ENCODE results near the gene VN1R5.

Gene VN1R5

DNA sequence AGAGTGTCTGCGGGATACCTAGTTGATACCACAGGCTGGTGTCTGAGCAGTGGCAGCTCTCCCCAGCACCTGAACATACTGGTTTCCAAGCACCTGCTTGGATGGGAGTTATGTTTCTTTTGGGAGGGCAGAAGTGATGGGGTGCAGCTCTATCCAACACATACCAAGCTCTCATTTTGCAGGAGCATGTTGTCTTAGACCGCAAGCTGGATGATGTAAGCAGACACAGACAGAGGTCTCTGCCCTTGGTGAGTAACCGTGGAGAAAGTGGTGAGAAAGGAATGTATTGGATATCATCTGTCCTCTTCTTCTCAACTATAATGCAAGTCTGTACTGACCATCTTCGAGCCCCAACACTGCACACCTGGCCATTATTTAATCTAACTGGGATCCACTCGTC is 38.4 kb downstream of the VN1R5 start:
- H3K9me3 ChIP-seq (replicated peaks; ENCODE audit: low read length), result no peaks in the 10 kb centered on the region
- no peak overlapping the region for H3K4me2 ChIP-seq (ENCODE audit: low read length)
- H3K36me3 ChIP-seq (ENCODE audit: insufficient read depth, low read length), result no peaks in the 10 kb centered on the region
- no peak overlapping the region for H3K9ac ChIP-seq (ENCODE audit: low read depth, low read length)
- H3K4me1 ChIP-seq (ENCODE audit: control insufficient read depth, insufficient read depth, low read length), result peaks cover 9% of the 10 kb centered on the region
- H3K27me3 ChIP-seq (ENCODE audit: control insufficient read depth, insufficient read depth, low read length), result no peaks in the 10 kb centered on the region
- H3K4me3 ChIP-seq (ENCODE audit: low read length), result no peak overlapping the region

DNA sequence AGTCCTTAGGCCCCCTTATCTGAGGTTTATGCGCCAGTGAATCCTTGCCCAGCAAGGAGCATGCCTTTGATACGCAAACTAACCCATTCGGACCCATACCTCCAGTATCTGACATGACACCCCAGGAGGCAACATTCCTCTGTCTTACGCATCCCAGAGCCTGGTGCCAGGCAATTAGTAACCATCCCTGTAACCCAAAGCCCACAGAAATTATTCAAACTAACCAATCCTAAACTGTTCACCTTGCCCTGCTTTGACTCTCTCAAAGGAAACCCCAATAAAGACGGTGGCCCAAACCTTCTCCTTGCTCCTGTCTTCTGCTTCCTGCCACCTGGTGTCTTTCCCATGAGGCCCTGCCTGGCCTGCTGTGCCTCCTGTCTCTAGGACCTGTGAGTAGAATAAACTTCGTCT is 39.4 kb downstream of the VN1R5 start:
- no peak overlapping the region for H3K9ac ChIP-seq (ENCODE audit: low read depth, low read length)
- no peak overlapping the region for H3K4me2 ChIP-seq (ENCODE audit: low read length)
- H3K9me3 ChIP-seq (replicated peaks; ENCODE audit: low read length), result no peaks in the 10 kb centered on the region
- no peak overlapping the region for H3K4me3 ChIP-seq (ENCODE audit: low read length)
- peaks cover 9% of the 10 kb centered on the region for H3K4me1 ChIP-seq (ENCODE audit: control insufficient read depth, insufficient read depth, low read length)
- no peaks in the 10 kb centered on the region for H3K27me3 ChIP-seq (ENCODE audit: control insufficient read depth, insufficient read depth, low read length)
- H3K36me3 ChIP-seq (ENCODE audit: insufficient read depth, low read length), result peaks cover 5% of the 10 kb centered on the region

DNA sequence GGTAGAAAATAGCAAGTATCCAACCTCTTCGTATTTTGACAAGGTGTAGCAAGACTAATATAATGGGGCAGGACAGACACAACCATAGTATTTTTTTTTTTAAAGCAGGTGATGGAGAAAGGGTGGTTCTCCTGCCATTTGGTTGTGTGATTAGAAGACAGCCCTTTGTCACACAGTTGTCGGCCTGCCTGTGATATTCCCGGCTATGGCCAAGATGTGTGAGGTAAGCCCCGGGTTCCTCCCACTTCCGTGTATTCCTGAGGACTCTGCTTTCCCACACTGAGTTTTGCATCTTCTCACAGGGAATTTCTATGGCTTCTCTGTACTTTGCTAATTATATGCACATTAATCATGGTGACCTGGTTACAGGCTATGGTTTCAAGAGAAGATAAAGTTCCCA is 39.9 kb downstream of the VN1R5 start:
- H3K4me3 ChIP-seq (ENCODE audit: low read length), result no peak overlapping the region
- H3K9ac ChIP-seq (ENCODE audit: low read depth, low read length), result no peak overlapping the region
- no peaks in the 10 kb centered on the region for H3K9me3 ChIP-seq (replicated peaks; ENCODE audit: low read length)
- peaks cover 9% of the 10 kb centered on the region for H3K4me1 ChIP-seq (ENCODE audit: control insufficient read depth, insufficient read depth, low read length)
- H3K36me3 ChIP-seq (ENCODE audit: insufficient read depth, low read length), result peaks cover 10% of the 10 kb centered on the region
- H3K4me2 ChIP-seq (ENCODE audit: low read length), result no peak overlapping the region
- no peaks in the 10 kb centered on the region for H3K27me3 ChIP-seq (ENCODE audit: control insufficient read depth, insufficient read depth, low read length)

DNA sequence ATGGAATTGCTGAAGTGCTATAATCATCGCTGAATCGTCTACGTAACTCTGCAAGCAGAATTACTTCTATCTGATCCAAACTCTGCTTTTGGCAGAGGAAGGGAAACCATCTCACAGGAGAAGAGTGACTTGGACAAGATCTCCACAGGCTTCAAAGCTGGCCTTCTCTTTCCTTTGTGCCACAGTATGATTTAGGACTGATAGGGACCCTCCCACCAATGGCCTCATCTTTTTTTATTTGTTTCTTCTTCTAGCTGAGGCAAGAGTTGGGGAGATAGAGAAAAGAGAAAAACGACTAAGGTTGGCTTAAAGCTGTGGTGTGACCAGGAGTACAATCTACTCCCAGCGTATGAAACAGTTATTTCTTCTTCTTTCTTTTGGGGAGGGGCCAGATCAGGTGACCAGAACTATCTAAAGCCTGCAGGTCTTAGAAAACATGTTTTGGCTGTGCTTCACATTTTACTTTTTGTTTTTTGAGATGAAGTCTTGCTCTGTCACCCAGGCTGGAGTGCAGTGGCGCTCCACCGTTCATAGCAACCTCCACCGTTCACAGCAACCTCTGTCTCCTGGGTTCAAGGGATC is 40.8 kb downstream of the VN1R5 start:
- H3K4me1 ChIP-seq (ENCODE audit: control insufficient read depth, insufficient read depth, low read length), result peaks cover 9% of the 10 kb centered on the region
- H3K4me2 ChIP-seq (ENCODE audit: low read length), result no peak overlapping the region
- H3K36me3 ChIP-seq (ENCODE audit: insufficient read depth, low read length), result peaks cover 14% of the 10 kb centered on the region
- H3K27me3 ChIP-seq (ENCODE audit: control insufficient read depth, insufficient read depth, low read length), result no peaks in the 10 kb centered on the region
- H3K9me3 ChIP-seq (replicated peaks; ENCODE audit: low read length), result no peaks in the 10 kb centered on the region
- no peak overlapping the region for H3K9ac ChIP-seq (ENCODE audit: low read depth, low read length)
- no peak overlapping the region for H3K4me3 ChIP-seq (ENCODE audit: low read length)

DNA sequence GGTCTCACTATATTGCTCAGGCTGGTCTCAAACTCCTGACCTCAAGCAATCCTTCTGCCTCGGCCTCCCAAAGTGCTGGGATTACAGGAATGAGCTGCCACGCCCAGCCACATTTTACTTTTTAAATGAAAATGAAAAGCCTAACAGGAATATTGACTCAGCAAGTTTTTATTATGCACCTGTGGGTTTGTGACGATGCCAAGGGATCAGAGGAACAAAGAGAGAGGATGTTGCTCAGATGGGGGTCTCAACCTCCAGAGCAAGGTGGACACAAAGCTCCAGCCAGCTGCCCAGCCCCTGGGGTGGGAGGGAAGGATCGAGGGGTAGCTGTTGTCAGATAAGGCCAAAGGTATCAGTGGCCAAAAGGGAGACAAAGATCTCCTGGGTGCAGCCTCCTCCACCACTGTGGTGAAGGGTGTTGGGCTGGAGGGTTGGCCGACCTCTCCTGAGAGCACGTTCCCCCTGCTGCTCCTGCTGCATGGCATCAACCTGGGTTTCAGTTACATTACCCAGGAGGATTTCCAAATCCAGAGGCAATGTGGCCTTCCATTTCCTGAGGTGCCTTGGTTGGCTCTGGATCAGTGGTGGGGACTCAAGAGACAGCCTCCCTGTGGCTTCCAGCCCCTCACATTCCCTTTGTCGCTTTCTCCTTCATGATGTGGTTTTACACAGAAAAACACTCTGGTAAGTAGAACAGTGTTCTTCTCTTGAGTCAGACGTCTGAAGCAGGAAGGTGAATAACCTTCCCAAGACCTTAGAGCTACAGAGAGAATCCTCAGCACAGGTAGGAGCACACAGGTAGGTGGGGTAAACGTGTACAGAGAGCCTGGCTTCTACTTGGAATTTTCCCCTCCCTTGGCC is 41.6 kb downstream of the VN1R5 start:
- H3K4me1 ChIP-seq (ENCODE audit: control insufficient read depth, insufficient read depth, low read length), result peaks cover 9% of the 10 kb centered on the region
- H3K9ac ChIP-seq (ENCODE audit: low read depth, low read length), result no peak overlapping the region

DNA sequence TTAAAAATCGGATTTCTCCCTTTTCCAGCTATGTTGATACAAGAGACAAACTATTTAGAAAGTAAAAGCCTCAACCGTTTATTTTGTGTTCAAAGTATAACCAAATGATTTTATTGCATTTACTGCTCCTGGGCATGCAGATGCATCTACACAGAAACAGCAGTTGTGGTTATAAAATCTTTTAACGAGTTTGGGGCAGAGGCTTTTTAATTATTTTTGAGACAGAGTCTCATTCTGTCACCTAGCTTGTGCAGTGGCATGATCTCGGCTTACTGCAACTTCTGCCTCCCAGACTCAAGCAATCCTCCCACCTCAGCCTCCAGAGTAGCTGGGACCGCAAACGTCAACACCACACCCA is 42.2 kb downstream of the VN1R5 start:
- Histone ChIP-seq H3K36me3 (ENCODE audit: insufficient read depth, low read length) (peaks cover 28% of the 10 kb centered on the region), H3K4me2 (ENCODE audit: low read length) (no peak overlapping the region), H3K4me3 (ENCODE audit: low read length) (no peak overlapping the region), H3K27me3 (ENCODE audit: control insufficient read depth, insufficient read depth, low read length) (no peaks in the 10 kb centered on the region), H3K9me3 (replicated peaks; ENCODE audit: low read length) (no peaks in the 10 kb centered on the region), H3K4me1 (ENCODE audit: control insufficient read depth, insufficient read depth, low read length) (peaks cover 9% of the 10 kb centered on the region), H3K9ac (ENCODE audit: low read depth, low read length) (no peak overlapping the region)

More for the DNA sequence above, 41.6 kb downstream of the VN1R5 start:
- no peak overlapping the region for H3K4me2 ChIP-seq (ENCODE audit: low read length)
- H3K9me3 ChIP-seq (replicated peaks; ENCODE audit: low read length), result no peaks in the 10 kb centered on the region
- no peaks in the 10 kb centered on the region for H3K27me3 ChIP-seq (ENCODE audit: control insufficient read depth, insufficient read depth, low read length)
- H3K36me3 ChIP-seq (ENCODE audit: insufficient read depth, low read length), result peaks cover 22% of the 10 kb centered on the region
- no peak overlapping the region for H3K4me3 ChIP-seq (ENCODE audit: low read length)

DNA sequence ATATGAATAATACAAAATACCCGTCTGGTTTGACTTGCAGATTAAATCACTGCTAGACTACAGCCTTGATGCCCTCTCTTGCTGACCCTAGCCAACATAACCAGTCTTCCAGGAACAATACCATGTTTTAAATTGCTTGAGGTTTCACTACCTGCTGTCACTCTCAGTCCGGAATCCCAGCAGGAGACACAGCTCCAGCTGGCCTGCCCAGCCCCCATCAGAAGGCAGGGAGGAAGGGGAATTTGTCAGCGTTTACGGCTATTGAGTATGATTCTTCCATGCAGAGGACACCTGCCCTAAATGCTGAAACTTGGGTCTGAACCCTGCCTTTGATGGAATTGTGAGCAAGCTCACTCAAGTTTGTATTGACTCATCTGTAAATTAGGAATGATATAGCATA is 42.8 kb downstream of the VN1R5 start:
- Histone ChIP-seq H3K9ac (ENCODE audit: low read depth, low read length) (no peak overlapping the region), H3K27me3 (ENCODE audit: control insufficient read depth, insufficient read depth, low read length) (no peaks in the 10 kb centered on the region), H3K4me1 (ENCODE audit: control insufficient read depth, insufficient read depth, low read length) (peaks cover 9% of the 10 kb centered on the region), H3K36me3 (ENCODE audit: insufficient read depth, low read length) (peaks cover 31% of the 10 kb centered on the region), H3K4me3 (ENCODE audit: low read length) (no peak overlapping the region), H3K9me3 (replicated peaks; ENCODE audit: low read length) (no peaks in the 10 kb centered on the region), H3K4me2 (ENCODE audit: low read length) (no peak overlapping the region)

DNA sequence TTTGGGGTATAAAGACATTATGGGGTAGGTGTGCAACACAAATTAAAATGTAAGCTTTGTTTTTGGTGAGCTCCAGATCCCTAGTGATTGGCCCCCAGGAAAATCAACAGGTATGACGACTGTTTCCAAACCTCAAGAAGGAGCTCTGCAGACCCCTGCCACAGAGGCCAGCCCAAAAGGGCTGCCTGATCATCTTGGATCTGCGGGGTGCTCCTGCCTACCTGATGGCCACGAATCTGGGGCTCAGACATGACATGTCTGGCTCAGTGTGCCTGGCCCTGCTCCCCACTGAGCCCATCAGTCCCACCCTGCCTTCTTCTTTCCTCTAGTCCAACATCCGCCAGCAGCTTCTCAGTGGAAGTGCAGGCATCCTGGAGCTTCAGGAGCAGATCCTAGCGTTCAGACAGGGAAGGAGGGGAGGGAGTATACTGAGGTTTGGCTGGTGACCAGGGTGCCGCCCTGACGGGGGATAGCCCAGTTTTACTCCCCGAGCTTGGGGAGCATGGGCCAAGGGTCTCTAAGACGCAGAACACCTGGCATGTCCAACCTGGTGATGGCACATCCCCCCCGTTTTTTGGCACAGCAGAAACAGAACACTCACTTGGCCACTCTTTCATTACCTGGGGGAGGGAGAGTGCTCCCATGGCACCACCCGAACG is 44.0 kb downstream of the VN1R5 start:
- H3K4me3 ChIP-seq (ENCODE audit: low read length), result no peak overlapping the region
- no peaks in the 10 kb centered on the region for H3K27me3 ChIP-seq (ENCODE audit: control insufficient read depth, insufficient read depth, low read length)
- no peaks in the 10 kb centered on the region for H3K4me1 ChIP-seq (ENCODE audit: control insufficient read depth, insufficient read depth, low read length)
- no peak overlapping the region for H3K9ac ChIP-seq (ENCODE audit: low read depth, low read length)
- H3K36me3 ChIP-seq (ENCODE audit: insufficient read depth, low read length), result peaks cover 35% of the 10 kb centered on the region
- no peak overlapping the region for H3K4me2 ChIP-seq (ENCODE audit: low read length)
- no peaks in the 10 kb centered on the region for H3K9me3 ChIP-seq (replicated peaks; ENCODE audit: low read length)

DNA sequence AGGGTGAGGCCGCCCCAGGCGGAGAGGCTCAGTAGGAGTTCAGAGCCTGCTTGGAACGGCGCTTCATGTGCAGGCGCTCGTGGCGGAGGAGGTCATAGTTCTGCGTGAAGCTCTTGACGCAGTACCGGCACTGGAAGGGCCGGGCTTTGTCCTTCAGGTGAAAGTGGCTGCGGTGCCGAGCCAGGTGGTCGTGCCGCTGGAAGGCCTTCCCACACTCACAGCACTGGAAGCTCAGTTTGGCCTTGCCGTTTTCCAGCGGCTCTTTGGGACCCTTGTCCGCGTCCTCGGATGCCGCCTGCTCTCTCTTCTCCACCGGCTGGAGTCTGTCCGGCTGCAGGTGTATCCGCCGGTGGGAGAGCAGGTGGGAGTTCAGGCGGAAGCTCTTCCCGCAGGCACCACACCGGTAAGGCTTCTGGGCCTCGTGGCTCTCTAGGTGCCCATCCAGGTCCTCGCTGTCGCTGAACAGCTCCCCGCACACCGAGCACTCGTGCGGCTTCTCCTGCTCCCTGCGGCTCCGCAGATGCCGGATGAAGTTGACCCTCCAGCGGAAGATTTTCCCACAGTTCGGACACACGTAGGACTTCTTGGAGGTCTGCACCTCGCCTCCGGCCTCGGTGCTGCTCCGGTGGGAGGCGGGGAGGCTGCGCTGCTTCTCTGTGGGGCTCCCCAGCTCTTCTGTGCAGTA is 44.8 kb downstream of the VN1R5 start:
- Histone ChIP-seq H3K4me3 (ENCODE audit: low read length) (no peak overlapping the region), H3K9me3 (replicated peaks; ENCODE audit: low read length) (no peaks in the 10 kb centered on the region), H3K27me3 (ENCODE audit: control insufficient read depth, insufficient read depth, low read length) (no peaks in the 10 kb centered on the region), H3K4me1 (ENCODE audit: control insufficient read depth, insufficient read depth, low read length) (no peaks in the 10 kb centered on the region), H3K36me3 (ENCODE audit: insufficient read depth, low read length) (peaks cover 38% of the 10 kb centered on the region), H3K4me2 (ENCODE audit: low read length) (no peak overlapping the region), H3K9ac (ENCODE audit: low read depth, low read length) (no peak overlapping the region)

DNA sequence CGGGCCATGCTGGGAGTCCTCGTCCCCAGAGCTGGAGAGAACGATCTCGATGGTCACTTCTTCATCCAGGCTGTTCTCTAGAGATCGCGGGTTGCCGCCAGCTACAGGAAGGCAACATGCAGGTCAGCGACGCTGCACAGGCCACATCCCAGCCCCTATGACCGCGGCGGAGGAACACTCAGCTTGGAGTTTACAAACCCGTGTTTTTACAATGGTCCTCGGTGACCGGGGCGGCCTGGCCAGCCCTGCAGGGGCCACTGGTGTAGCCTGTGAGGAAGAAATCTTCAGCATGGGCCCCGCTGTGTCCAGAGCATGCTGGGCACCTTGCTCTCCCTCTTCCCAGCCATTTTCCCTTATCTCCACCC is 45.3 kb downstream of the VN1R5 start:
- Histone ChIP-seq H3K4me1 (ENCODE audit: control insufficient read depth, insufficient read depth, low read length) (no peaks in the 10 kb centered on the region), H3K9ac (ENCODE audit: low read depth, low read length) (no peak overlapping the region), H3K27me3 (ENCODE audit: control insufficient read depth, insufficient read depth, low read length) (no peaks in the 10 kb centered on the region), H3K36me3 (ENCODE audit: insufficient read depth, low read length) (peaks cover 40% of the 10 kb centered on the region), H3K4me2 (ENCODE audit: low read length) (no peak overlapping the region), H3K9me3 (replicated peaks; ENCODE audit: low read length) (no peaks in the 10 kb centered on the region), H3K4me3 (ENCODE audit: low read length) (no peak overlapping the region)

DNA sequence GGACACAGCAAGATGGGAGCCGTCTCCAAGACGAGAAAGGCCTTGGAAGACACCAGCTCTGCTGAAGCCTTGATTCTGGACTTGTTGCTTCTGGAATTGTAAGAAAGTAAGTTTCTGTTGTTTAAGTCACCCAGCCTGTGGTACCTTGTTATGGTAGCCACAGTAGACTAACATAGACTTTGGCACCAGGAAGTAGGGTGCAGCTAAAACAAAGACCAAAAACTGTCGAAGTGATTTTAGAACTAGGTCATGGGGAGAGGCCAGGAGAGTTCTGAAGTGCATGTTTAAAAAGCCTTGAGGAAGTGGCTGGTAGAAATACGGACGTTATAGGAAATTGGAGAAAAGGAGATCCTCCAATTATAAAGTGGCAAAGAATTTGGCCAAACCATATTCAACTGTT is 47.3 kb downstream of the VN1R5 start:
- Histone ChIP-seq H3K9ac (ENCODE audit: low read depth, low read length) (no peak overlapping the region), H3K9me3 (replicated peaks; ENCODE audit: low read length) (no peaks in the 10 kb centered on the region), H3K36me3 (ENCODE audit: insufficient read depth, low read length) (peaks cover 49% of the 10 kb centered on the region), H3K4me3 (ENCODE audit: low read length) (no peak overlapping the region), H3K4me1 (ENCODE audit: control insufficient read depth, insufficient read depth, low read length) (no peaks in the 10 kb centered on the region), H3K27me3 (ENCODE audit: control insufficient read depth, insufficient read depth, low read length) (no peaks in the 10 kb centered on the region), H3K4me2 (ENCODE audit: low read length) (no peak overlapping the region)

Measured in skeletal muscle satellite cell (primary cell).